Measurements from ENCODE around the gene CUEDC2. TPM values are rescaled to one million over a fixed set of nuclear protein-coding genes. Genes with fewer than 3 reads are reported as not detected.

The CUEDC2 gene, protein sequence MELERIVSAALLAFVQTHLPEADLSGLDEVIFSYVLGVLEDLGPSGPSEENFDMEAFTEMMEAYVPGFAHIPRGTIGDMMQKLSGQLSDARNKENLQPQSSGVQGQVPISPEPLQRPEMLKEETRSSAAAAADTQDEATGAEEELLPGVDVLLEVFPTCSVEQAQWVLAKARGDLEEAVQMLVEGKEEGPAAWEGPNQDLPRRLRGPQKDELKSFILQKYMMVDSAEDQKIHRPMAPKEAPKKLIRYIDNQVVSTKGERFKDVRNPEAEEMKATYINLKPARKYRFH
- 30.8 and 34.1 TPM in 2 replicates for total RNA-seq

DNA sequence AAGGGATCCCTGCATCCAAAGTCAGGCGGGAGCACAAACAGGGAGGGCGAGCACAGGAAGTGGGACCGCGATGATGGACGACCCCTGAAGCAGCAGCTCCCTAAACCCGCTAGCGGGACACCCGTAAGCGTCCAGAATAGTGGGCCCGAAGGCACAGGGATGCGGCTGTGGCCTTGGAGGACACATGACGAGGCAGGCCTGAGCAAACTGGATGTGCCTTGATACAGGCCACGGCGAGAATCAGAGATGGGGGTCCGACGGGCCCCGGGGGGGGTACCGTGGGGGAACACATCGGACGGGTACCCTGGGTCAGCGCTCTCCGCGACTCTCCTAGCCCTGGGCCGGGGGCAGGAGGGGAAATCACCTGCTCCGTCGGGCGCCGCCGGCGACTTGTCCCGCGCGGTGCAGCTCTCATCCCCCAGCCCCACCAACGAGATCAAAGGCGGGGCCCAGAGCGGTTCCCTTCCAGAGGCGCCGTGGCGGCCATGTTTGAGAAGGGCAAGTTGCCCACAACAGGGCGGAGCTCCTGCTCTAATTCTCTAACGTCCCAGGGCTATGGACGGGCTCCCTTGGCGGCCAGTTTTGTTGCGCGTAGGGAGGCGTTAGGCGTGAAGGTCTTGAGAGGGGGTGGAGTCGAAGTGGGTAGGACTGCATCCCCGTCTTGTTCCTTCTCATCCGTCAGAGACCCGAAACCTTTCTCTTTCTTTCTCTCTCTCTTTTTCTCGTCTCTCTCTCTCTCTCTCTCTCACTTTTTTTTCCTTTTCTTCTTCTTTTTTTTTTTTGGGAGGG lies at the start of gene CUEDC2:
CUEDC2 (minus strand) TSS at position 413 of the 789 bp plus-strand sequence. CDS start 7,386 bp downstream, outside the sequence.

DNA sequence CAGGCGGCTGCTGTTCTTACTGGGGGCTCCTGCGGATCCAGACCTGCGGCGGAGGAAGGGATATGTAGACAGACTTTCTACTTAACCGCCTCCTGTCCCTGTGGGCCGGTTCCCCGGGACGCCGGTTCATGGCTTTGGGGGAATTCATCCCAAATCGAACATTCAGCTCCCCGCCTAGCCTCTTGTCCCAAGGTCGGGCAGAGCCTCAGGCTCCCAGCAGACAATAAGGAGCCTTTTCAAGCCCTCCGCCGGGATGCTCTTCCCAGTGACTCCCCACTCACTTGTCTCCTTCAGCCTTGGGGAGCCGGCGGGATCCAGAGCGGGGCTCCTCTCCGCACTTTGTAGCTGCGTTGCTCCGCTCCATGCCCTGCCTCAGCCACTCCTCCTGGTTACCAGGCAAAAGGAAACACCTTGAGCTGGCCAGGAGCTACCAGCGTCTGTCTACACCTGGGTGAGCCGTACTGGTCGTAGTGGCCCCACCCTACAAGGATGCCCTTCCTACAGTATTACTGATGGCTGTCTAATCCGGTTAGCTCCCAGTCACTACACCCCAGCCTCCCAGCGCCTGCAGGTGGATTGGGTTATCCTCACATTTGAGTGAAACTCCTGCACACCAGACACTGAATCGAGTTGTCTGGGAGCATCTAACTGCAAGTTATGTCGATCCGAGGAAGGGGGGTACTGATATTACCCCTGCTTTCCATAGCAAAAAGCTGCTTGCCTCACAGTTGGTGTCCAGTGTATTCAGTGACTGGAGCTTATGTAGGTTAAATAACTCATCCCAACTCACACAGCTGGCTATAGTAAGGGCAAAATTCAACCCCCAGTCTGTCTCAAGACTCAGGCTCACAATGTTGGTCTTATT lies 19.0 kb upstream of the CUEDC2 start, which contains the start of gene C10orf95:
C10orf95 (minus strand) TSS at position 439 of the 865 bp plus-strand sequence. CDS start 450 bp downstream, outside the sequence.

DNA sequence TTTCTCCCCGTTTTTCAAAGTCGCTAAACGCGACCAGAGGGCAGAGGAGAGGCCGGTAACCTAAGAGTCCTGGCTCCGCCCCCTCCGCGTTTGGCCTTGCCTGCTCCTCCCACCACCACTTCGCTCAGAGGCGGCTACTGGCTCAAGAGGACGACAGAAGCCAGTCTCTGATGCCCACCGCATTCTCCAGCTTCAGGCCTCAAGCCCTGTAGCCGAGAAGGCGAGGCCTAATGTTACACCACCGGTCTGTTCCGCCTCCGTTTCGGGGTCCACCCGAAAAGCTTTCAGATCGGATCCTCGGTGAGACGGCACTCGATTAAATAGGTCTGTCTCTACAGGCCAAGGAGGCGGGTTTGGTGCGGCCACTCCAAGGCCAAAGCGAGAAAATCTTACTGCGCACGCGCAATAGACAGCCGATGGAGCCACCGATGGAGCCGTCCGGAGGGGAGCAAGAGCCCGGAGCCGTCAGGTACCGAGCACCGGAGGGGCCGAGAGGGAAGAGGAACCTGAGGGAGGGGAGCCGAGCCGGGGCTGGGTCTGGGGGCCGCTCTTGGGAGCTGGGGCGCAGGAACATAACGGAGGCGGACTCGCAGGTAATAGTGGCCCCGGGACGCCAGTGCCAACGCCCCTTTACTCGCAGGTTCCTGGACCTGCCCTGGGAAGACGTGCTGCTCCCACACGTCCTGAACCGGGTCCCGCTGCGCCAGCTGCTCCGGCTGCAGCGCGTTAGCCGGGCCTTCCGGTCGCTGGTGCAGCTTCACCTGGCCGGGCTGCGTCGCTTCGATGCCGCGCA lies 11.5 kb downstream of the CUEDC2 start, which contains the start of gene FBXL15:
FBXL15 (plus strand) TSS at position 123 of the 793 bp plus-strand sequence; CDS start at position 417, 294 bp downstream.

DNA sequence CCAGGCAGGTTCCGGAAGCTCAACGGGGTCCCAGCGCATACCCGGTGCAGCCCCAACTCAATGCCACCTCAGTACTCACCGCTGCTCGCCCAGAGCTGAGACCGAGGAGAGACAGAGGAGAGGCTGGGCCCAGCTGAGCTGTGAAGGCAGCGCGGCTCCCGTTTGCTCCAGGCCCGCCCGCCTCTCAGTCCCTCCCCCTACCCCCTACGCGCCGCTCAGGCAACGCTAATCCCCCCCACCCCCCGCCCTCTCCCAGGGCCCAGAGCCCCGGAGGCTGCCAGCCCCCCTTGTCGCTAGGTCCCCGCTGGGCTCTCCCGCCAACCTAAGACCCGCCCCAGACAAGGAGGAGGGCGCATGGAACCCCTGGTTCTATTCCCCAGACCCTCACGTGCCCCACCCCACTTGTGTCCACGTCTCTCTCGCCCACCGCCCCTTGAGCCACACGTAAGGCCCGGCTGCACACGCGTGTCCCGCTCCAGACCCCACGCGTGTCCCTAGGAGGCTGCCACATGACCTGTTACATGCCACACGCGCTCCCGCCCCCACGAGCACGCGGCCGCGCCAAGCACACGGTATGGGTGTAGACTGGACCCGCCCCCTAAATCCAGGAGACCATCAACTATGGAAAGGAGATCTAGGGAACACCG lies 13.6 kb downstream of the CUEDC2 start, which contains the start of gene PSD:
PSD (minus strand) TSS at position 164 of the 647 bp plus-strand sequence. CDS start 1,747 bp downstream, outside the sequence.

DNA sequence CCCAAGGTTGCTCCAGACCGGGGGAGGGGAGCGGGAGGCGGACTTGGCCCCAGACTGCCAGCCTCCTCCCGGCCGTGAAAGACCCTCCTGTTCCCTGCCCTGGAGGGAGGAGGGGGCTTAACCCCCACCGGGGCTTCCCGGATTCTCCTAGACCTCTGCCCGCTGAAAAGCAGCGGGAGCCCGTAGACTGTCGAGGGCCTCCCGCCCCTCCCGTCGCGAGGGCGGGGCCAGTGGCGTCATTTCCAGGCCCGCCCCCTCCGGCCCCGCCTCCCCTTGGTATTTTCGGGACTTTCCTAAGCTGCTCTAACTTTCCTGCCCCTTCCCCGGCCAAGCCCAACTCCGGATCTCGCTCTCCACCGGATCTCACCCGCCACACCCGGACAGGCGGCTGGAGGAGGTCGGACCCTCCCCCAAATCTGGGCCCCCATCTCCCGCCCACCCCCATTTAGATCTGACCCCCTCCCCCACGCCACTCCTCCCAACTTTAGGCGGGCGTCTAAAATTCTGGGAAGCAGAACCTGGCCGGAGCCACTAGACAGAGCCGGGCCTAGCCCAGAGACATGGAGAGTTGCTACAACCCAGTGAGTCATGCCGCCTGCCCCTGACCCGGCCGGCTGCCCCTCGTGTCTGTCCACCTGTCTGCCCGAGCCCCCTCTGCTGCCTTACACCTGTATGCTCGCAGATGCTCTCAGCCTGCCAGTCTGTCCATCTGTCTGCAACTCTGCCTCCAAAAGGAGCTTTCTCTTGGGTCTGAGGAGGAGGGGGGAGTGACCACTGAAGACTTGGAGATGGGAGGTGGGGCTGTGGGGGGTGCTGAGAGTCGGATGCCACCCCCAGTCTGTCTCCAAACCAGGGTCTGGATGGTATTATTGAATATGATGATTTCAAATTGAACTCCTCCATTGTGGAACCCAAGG lies 36.7 kb downstream of the CUEDC2 start, which contains the start of gene NFKB2:
NFKB2 (plus strand) TSS at position 306 of the 917 bp plus-strand sequence; CDS start at position 561, 255 bp downstream.

Other genes starting within 250 kb of the CUEDC2 start
- gene ELOVL3, start 206.3 kb downstream of the CUEDC2 start, total RNA-seq = not detected in 2 replicates
- not detected in 2 replicates for gene PITX3, start 191.1 kb downstream of the CUEDC2 start, total RNA-seq
- gene GBF1, start 187.0 kb downstream of the CUEDC2 start, total RNA-seq = 11.1 and 11.9 TPM in 2 replicates
- gene NFKB2, start 36.9 kb downstream of the CUEDC2 start, total RNA-seq = 13.6 and 14.3 TPM in 2 replicates
- 0.11 and 0.26 TPM in 2 replicates for gene PSD, start 13.8 kb downstream of the CUEDC2 start, total RNA-seq
- 5.6 and 5.7 TPM in 2 replicates for gene FBXL15, start 11.7 kb downstream of the CUEDC2 start, total RNA-seq
- gene C10orf95, start 19.0 kb upstream of the CUEDC2 start, total RNA-seq = not detected in 2 replicates
- 142 and 144 TPM in 2 replicates for gene ACTR1A, start 70.1 kb upstream of the CUEDC2 start, total RNA-seq
- 3.0 and 4.7 TPM in 2 replicates for gene SUFU, start 71.4 kb upstream of the CUEDC2 start, total RNA-seq
- gene TRIM8, start 211.9 kb upstream of the CUEDC2 start, total RNA-seq = 56.6 and 58.6 TPM in 2 replicates

Data from dermis lymphatic vessel endothelial cell (primary cell).